Hematopoietic multipotent progenitor cell treated with erythropoietin and hydrocortisone succinate and interleukin-3 and kit ligand, for 8 days (in vitro differentiated cells): Measurements from ENCODE around the gene PDK2.

Source experiments
- DNase-seq: peaks from one replicate; pipeline ENCODE4 v3.0.0-alpha.2; 2015

Gene PDK2

DNA sequence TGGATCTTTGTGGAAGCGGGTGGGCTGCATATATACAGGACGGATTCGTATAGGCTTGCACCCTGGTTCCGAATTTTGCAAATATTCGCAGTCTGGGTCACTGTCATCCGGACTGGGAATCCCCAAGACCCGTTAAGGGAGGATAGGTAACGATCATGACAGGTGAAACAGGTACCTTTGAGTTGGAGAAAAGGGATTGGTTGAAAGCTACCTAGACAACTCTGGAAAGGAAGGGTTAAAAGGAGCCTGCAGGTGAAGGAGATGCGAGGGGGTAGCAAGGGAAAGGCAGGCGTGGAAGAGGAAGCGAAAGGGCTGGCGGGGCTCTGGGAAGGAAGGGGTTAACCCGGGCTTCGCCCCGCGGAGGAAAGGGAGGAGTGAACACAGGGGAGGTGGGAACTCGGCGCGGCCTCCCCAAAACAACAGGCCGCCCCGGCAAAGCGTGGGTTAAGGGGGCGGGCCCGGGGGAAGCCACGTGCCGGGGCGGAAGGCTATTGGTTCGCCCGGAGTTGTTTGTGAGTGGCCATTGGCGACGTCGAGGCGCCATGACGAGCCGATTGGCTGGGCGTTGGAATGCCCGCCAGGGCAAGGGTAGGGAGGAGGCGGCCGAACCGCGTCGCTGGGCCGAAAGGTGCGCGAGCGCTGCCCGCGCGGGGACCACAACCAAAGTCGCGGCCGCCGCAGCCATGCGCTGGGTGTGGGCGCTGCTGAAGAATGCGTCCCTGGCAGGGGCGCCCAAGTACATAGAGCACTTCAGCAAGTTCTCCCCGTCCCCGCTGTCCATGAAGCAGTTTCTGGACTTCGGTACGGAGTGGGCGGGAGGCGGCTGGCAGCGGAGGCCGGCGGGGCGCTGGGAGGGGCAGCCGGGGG lies at the start of gene PDK2:
Gene PDK2 (plus strand): TSS at position 599 of the 867 bp plus-strand sequence. CDS start 85 bp downstream, at position 684.
- DNase-seq = peak; percentile 90

- no peak for DNase-seq
Measured at GRCh38 chr17:50046179-50046578, 49.0 kb upstream of the PDK2 start.

- no peak for DNase-seq
Measured at GRCh38 chr17:50046667-50047066, 48.5 kb upstream of the PDK2 start.

DNA sequence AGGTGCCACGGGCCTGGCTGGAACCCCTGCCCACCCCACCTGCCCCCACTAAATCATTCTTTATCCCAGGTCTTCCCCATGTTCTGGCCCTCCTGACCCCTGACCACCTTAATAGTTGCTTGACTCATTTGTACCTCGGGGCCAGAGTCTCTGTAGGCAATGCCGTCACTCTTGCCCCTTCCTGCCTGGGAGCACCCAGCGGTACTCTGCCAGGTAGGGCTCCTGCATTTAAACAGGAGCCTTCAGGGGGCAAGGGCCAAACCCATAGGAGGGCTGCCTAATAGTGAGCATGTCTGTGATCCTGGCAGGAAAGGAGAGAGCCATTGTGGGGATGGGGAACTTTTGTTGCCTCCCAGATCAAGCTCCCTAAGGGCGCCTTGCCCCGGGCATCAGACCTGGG lies 48.1 kb upstream of the PDK2 start:
- no peak for DNase-seq

DNA sequence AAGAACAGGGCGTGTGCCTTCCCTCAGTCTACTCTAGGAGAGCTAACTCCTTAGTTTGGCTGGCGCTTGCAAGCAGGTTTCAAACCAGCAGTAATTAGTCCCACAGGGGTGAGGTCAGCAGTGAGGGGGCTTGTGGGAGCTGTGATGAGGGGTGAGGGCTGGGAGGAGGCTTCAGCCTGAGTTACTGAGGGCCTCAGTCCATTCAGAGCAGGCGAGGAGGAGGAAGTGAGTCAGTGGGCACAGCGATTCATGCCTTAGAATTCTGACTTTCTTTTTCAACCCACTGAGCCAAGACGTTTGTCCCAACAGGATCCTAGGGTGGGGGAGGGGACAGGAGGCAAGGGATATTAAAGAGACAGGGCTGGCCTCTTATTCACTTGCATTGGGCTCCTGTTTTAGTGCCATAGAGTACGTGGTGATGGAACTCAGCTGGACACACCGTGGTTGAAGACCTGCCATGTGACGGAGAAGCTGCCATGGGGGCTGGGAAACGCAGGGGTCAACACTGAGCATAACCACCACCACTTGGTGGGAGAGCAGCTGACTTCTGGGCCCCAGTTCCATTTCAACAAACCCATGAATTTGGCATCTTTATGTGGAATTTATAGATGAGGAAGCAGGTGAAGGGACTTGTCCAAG lies 47.5 kb upstream of the PDK2 start:
- DNase-seq = no peak

DNA sequence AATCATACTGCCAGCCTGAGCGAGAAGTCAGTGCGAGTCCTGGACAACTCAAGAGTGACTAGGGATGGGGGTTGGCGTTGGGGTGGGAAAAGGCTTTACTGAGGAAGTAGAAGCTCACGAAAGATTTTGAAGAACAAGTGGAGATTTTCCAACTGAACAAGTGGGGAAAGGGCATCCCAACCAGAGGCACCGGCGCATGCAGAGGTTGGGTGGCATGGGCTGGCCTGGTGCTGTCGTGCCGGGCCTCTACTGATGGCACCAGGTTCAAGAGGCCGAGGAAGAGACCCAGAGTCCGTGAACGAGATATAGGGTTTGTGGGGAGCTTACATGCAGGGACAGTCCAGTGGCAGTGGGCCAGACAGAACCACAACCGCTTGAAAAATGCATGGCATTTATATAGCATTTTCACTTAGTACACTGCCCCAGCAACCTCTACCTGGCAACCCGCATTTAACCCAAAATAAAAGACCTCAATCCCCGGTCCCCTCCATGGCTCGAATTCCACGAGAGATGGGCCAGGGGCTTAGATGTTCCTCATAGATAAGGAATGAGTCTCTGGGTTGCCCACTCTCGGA lies 46.9 kb upstream of the PDK2 start:
- no peak for DNase-seq

DNA sequence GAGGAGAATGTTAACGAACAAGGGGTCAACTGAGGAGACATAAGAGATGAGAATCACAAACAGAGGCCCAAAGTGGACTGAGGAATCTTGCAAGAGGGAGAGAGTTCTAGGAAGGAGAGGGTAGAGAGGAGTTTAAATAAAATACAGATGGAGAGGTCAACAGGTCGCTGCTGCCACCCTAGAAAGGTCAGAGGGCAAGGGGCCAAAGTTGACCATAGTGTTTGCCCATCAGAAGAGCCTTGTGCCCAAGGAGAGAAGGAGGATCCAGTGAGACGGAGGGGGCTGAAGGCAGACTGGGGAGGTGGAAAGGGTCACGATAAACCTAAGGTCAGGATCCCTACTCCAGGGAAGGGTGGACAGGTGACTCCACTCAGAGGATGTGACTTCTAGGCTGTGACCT lies 46.2 kb upstream of the PDK2 start:
- DNase-seq = no peak

- DNase-seq = no peak
Measured at GRCh38 chr17:50049636-50050035, 45.5 kb upstream of the PDK2 start.

- DNase-seq = no peak
Measured at GRCh38 chr17:50050431-50051032, 44.6 kb upstream of the PDK2 start.

GRCh38 chr17:50051082-50051576 lies 44.0 kb upstream of the PDK2 start:
- no peak for DNase-seq

DNA sequence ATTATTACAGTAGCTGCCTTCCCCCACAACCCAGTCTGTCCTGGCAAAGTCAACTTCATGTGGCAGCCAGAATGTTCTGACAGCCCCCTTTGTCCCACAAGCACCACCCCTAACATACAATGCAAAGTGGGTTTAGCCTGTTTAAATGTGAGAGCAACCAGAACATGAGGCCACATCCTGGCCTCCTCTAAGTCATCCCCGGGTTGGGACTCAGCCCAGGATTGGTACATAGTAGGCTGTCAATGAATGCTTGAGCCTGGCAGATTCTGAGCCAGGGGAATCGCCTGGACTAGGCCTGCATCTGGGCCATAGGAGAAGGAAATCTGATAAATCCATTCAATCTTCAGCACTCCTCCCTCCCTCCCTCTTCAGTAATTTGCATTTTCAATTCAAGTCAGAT lies 43.5 kb upstream of the PDK2 start:
- DNase-seq = no peak

DNA sequence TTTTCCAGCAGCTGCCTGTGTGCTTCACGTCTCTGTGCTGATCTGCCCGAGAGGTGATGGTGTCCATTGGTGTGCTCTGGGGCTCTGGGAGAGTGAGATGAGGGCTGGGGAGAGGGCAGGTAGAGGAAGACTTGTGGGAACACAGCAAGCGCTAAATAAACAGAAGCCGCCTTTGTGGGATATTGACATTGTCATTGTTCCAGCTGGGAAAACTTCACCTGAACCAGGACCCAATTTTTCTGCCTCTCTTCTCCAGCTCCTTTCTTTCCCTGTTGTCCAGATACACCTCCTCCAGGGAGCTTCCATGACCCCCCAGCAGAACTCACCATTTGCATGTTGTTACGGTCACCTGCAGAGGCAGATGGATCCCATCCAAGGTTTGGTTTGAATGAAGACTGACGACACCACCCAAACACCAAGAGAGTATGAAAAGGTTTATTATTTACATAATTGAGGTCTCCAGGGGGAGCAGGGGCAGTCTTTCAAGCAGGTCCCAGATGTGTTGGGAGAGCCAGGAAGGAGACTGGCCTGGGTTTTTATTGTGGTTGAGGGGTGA lies 42.8 kb upstream of the PDK2 start:
- no peak for DNase-seq

- DNase-seq = no peak
Measured at GRCh38 chr17:50052822-50053653, 42.1 kb upstream of the PDK2 start.

- no peak for DNase-seq
Measured at GRCh38 chr17:50053654-50053960, 41.5 kb upstream of the PDK2 start.

DNA sequence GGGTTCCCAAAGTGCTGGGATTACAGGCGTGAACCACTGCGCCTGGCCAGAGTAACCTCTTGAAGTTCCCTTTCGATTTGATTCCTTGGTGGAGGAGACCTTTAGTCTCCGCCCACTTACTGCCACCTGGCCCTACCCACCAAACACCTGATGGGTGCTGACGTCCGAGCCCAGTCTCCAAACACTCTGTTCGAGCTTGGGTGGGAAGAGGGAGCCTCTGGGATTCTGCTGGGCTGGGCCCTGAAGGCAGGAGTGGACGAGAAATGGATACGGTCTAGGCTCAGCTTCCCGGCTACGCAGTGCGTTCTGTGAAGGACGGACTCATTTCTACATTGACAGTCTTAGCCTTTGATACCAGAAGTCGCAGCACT lies 40.1 kb upstream of the PDK2 start:
- DNase-seq = no peak

- DNase-seq = no peak
Measured at GRCh38 chr17:50055426-50056216, 39.5 kb upstream of the PDK2 start, which contains the start of gene ITGA3. TSS of gene ITGA3 (plus strand) at chr17:50056110. CDS start at chr17:50056440, 330 bp downstream.

DNA sequence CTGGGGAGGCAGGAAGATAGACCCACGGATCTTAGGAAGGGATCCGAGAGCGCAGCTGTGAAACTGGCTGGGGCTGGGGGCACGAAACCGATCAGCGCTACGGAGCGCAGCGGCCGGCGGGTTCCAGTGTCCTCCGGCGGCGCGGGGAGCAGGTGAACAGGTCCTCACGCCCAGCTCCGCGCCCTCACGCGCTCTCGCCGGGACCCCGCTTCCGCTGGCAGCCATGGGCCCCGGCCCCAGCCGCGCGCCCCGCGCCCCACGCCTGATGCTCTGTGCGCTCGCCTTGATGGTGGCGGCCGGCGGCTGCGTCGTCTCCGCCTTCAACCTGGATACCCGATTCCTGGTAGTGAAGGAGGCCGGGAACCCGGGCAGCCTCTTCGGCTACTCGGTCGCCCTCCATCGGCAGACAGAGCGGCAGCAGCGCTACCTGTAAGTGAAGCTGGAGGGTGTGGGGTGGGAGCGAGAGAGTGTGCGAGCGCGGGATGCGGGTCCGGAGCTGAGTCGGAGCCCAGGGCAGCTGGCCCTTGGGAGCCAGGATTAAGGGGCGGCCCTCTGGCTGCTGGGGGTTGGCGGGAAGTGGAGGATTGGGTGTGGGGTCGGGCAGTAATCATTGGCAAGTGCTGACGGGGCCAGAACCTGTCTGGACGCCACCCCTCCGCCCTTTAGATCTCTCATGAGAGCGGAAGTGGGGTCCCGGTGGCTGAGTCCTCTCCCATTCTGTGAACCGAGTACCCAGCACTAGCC lies 38.8 kb upstream of the PDK2 start:
- DNase-seq = no peak

GRCh38 chr17:50056961-50057330 lies 38.2 kb upstream of the PDK2 start:
- no peak for DNase-seq

GRCh38 chr17:50057521-50057991 lies 37.6 kb upstream of the PDK2 start:
- no peak for DNase-seq

- no peak for DNase-seq
Measured at GRCh38 chr17:50058296-50058953, 36.7 kb upstream of the PDK2 start.
